GM12801 (cell line): Measurements from ENCODE around the gene GSK3B.

Source experiments
- TF ChIP-seq, protein P1 (sequence below): IDR thresholded peaks from one replicate; pipeline ENCODE4 v1.5.1; 2011; ENCODE audit warnings: control low read depth; ENCODE audit not compliant: insufficient read length; ENCODE audit errors: extremely low read depth

The GSK3B gene

DNA sequence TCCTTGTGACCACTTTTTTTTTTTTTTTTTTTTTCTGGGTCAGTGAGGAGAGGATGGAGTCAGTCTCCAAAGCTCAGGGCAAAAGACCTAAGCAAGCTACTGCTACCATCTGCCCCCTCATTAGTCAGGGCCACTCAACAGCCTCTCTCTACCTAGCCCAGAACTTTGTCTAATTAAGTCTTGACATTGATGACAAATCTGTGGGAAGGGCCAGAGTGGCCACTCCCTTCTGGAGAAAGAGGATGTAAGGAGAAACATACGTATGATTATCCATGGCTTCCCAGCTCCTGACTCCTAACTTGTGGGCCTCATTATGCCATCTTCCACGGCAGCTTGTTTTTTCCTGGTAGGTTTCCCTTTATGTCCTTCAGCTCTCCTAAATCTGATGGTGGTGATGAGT lies 274.4 kb downstream of the GSK3B start:
- TF ChIP-seq, protein P1, sequence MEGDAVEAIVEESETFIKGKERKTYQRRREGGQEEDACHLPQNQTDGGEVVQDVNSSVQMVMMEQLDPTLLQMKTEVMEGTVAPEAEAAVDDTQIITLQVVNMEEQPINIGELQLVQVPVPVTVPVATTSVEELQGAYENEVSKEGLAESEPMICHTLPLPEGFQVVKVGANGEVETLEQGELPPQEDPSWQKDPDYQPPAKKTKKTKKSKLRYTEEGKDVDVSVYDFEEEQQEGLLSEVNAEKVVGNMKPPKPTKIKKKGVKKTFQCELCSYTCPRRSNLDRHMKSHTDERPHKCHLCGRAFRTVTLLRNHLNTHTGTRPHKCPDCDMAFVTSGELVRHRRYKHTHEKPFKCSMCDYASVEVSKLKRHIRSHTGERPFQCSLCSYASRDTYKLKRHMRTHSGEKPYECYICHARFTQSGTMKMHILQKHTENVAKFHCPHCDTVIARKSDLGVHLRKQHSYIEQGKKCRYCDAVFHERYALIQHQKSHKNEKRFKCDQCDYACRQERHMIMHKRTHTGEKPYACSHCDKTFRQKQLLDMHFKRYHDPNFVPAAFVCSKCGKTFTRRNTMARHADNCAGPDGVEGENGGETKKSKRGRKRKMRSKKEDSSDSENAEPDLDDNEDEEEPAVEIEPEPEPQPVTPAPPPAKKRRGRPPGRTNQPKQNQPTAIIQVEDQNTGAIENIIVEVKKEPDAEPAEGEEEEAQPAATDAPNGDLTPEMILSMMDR, result no peak

DNA sequence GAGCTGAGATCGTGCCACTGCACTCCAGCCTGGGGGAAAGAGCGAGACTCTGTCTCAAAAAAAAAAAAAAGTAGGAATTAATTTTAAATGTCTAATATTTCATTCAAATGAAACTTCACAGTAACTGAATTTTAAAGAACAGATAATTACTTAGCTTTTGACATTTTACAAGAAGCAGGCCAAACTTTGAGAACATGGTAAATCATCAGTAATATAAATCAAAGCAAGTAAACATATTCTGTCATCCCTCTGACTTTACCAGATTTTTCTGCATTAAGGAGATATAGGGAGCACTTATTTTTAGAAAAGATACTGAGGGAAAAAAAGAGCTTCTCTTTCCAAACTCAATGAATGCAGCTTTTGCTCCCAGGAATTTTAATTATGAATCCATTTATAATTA lies 275.3 kb downstream of the GSK3B start:
- TF ChIP-seq, protein P1, result no peak

DNA sequence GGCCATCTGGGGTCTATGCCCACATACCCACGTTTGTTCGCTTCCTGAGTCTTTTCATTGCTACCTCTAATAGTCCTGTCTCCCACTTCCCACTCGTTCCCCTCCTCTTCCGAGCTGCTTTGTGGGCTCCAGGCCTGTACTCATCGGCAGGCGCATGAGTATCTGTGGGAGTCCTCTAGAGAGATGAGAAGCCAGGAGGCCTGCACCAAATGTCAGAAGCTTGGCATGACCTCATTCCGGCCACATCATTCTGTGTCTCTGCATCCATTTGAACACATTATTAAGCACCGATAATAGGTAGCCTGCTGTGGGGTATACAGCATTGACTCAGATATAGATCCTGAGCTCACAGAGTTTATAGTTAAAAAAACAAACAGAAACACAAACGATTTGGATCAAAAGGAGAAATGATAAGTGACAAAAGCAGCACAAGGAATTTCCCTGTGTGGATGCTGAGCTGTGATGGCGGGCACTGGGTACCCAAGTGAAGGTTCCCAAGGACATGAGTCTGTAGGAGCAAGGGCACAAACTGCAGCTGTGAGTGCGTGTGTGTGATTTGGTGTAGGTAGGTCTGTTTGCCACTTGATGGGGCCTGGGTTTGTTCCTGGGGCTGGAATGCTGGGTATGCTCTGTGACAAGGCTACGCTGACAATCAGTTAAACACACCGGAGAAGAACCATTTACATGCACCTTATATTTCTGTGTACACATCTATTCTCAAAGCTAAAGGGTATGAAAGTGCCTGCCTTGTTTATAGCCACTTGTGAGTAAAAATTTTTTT lies 276.5 kb downstream of the GSK3B start:
- TF ChIP-seq, protein P1, result no peak

DNA sequence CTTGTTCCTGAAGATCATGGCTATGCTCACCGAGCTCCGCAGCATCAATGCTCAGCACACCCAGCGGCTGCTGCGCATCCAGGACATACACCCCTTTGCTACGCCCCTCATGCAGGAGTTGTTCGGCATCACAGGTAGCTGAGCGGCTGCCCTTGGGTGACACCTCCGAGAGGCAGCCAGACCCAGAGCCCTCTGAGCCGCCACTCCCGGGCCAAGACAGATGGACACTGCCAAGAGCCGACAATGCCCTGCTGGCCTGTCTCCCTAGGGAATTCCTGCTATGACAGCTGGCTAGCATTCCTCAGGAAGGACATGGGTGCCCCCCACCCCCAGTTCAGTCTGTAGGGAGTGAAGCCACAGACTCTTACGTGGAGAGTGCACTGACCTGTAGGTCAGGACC lies 277.2 kb downstream of the GSK3B start:
- TF ChIP-seq, protein P1, result no peak

DNA sequence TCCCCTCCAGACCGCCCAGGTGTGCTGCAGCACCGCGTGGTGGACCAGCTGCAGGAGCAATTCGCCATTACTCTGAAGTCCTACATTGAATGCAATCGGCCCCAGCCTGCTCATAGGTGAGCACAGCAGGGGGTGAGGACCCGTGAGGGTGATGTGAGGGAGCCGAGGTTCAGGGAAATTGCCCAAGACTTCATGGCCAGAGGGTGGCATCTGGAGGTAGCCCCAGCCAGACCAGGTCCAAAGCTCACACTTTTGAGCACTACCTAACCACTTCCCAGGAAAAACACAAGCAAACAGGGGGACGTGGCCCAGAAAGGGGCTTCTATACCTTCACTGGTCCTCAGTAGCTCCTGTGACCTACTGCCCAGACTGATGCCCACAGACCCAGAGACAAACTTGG lies 278.5 kb downstream of the GSK3B start:
- TF ChIP-seq, protein P1, result no peak

DNA sequence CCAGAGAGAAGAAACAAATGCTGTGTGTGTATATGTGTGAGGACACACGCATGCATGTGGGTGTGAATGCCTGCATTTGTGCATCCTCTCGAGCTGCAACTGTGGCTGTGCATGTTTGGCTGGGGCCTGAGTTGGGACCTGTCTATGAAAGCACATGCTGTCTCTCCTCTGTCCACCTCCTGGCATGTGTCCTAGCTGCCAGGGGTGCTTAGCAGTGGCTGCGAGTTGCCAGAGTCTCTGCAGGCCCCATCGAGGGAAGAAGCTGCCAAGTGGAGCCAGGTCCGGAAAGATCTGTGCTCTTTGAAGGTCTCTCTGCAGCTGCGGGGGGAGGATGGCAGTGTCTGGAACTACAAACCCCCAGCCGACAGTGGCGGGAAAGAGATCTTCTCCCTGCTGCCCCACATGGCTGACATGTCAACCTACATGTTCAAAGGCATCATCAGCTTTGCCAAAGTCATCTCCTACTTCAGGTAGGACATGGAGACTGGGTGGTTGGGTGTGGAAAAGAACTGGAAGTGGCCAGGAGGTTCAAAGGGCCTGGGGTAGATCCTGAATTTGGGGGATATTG lies 281.7 kb downstream of the GSK3B start:
- TF ChIP-seq, protein P1, result no peak

DNA sequence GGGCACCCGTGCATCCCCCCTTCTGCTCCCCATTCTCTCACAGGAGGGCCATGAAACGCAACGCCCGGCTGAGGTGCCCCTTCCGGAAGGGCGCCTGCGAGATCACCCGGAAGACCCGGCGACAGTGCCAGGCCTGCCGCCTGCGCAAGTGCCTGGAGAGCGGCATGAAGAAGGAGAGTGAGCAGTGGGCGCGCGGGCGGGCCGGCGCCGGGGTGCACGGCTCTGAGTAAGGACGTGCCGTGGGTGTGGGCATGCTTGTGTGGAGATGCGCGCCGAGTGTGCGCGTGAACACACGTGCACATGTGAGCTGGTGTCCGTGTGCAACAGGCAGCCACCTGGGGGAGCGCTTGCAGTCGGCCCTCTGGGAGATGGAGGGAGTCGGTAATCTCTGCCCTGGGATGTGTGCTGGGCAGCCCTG lies 284.2 kb downstream of the GSK3B start:
- TF ChIP-seq, protein P1, result no peak
